ENCODE data around the gene ARL2.

GRCh38 chr11:65019824-65020223 lies 5.9 kb downstream of the ARL2 start:
- TF ChIP-seq POLR2A (IDR thresholded peaks at IDR 0.05) (no peak), CTCF (IDR thresholded peaks at IDR 0.05) (no peak)
